Skeletal muscle cell (primary cell): Measurements from ENCODE around the gene GPR78.

Experiments
- DNase-seq: peaks from one replicate; pipeline ENCODE4 v3.0.0-alpha.2; 2010; ENCODE audit warnings: low read depth
- H3K4me3 ChIP-seq: 2 replicates; pipeline ENCODE4 v1.5.1; 2011; ENCODE audit warnings: low read depth, mild to moderate bottlenecking, control low read depth, low read length, moderate library complexity

Gene GPR78

GRCh38 chr4:8582016-8582415, 1.8 kb downstream of the GPR78 start:
- no peak for DNase-seq
- H3K4me3 ChIP-seq: no peak overlapping the region

- no peak overlapping the region for H3K4me3 ChIP-seq
- DNase-seq: no peak
These were observed 2.2 kb downstream of the GPR78 start for GRCh38 chr4:8582436-8582835.

GRCh38 chr4:8582941-8583654, 2.9 kb downstream of the GPR78 start:
- H3K4me3 ChIP-seq: no peak overlapping the region
- no peak for DNase-seq

- DNase-seq: no peak
- no peak overlapping the region for H3K4me3 ChIP-seq
These were observed 3.4 kb downstream of the GPR78 start for GRCh38 chr4:8583655-8584025.

- H3K4me3 ChIP-seq: no peak overlapping the region
- DNase-seq: no peak
These were observed 5.0 kb downstream of the GPR78 start for GRCh38 chr4:8585186-8585585.

GRCh38 chr4:8585721-8586212, 5.6 kb downstream of the GPR78 start:
- no peak overlapping the region for H3K4me3 ChIP-seq
- DNase-seq: no peak

GRCh38 chr4:8586246-8586645, 6.1 kb downstream of the GPR78 start:
- no peak for DNase-seq
- no peak overlapping the region for H3K4me3 ChIP-seq

- DNase-seq: no peak
- H3K4me3 ChIP-seq: no peak overlapping the region
These were observed 6.7 kb downstream of the GPR78 start for GRCh38 chr4:8586671-8587468.

GRCh38 chr4:8587469-8588195, 7.4 kb downstream of the GPR78 start:
- H3K4me3 ChIP-seq: no peak overlapping the region
- DNase-seq: no peak

- H3K4me3 ChIP-seq: no peak overlapping the region
- no peak for DNase-seq
These were observed 7.9 kb downstream of the GPR78 start for GRCh38 chr4:8588196-8588470.

GRCh38 chr4:8589336-8589735, 9.1 kb downstream of the GPR78 start:
- H3K4me3 ChIP-seq: no peak overlapping the region
- no peak for DNase-seq

- H3K4me3 ChIP-seq: no peak overlapping the region
- no peak for DNase-seq
These were observed 9.8 kb downstream of the GPR78 start for GRCh38 chr4:8589823-8590545.

GRCh38 chr4:8590546-8590880, 10.3 kb downstream of the GPR78 start:
- no peak overlapping the region for H3K4me3 ChIP-seq
- no peak for DNase-seq

- H3K4me3 ChIP-seq: no peak overlapping the region
- DNase-seq: no peak
These were observed 10.9 kb downstream of the GPR78 start for GRCh38 chr4:8591114-8591513.

- no peak for DNase-seq
- H3K4me3 ChIP-seq: no peak overlapping the region
These were observed 11.6 kb downstream of the GPR78 start for GRCh38 chr4:8591626-8592365.

- peak within 1 kb of the TSS; percentile 29 for H3K4me3 ChIP-seq
- no peak for DNase-seq
These were observed 12.4 kb downstream of the GPR78 start, which contains the start of gene CPZ for GRCh38 chr4:8592366-8593263. Gene CPZ (plus strand): TSS chr4:8592765. CDS start chr4:8592834, 69 bp downstream.

- DNase-seq: no peak
- peak overlapping the region; percentile 29 for H3K4me3 ChIP-seq
These were observed 13.3 kb downstream of the GPR78 start for GRCh38 chr4:8593264-8594096.
